ENCODE data around the gene CRYBG2.

The CRYBG2 gene

DNA sequence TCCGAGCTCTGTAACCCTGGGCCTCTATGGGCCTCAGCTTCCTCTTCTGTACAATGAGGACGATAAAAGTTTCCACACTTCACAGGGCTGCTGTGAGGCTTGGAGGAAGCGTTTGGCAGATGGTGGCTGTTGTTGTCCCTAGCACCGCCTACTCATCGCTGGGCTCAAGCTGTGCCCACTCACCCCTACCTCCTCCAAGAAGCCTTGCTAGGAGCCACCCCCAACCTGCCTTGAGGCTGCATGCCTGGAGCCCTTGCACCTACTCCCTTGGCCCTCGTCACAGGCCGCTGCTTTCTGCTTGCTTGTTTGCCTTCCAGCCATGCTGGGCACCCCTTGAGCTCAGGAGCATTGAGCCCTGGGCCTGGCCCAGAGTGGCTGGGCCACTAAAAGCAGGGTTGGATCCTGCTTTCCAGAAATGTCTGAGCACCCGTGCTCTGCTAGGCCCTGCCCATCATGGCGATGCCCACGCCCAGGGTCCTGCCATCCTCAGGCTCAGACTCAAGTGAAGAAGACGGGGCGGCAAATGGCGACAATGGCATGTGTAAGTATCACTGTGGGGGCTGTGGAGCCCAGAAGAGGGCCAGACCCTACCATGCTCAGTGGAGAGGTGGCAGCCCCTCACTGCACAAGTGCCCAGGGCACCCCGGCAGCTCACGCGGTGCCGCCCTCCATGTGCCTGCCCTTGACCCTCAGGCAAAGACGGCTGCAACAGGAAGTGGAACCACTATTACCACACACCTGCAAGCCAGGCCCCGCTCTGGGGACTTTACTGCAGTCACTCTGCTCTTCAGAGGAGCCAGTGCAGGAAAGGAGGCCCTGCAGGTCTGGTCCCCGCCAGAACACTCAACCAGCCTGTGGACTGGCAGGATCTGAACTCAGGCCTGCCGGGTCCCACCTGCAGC is 64.5 kb downstream of the CRYBG2 start:
- no peak for TF ChIP-seq SIN3A (IDR thresholded peaks at IDR 0.05; ENCODE audit: borderline replicate concordance, insufficient read depth, low read length)
- TF ChIP-seq, protein P1, sequence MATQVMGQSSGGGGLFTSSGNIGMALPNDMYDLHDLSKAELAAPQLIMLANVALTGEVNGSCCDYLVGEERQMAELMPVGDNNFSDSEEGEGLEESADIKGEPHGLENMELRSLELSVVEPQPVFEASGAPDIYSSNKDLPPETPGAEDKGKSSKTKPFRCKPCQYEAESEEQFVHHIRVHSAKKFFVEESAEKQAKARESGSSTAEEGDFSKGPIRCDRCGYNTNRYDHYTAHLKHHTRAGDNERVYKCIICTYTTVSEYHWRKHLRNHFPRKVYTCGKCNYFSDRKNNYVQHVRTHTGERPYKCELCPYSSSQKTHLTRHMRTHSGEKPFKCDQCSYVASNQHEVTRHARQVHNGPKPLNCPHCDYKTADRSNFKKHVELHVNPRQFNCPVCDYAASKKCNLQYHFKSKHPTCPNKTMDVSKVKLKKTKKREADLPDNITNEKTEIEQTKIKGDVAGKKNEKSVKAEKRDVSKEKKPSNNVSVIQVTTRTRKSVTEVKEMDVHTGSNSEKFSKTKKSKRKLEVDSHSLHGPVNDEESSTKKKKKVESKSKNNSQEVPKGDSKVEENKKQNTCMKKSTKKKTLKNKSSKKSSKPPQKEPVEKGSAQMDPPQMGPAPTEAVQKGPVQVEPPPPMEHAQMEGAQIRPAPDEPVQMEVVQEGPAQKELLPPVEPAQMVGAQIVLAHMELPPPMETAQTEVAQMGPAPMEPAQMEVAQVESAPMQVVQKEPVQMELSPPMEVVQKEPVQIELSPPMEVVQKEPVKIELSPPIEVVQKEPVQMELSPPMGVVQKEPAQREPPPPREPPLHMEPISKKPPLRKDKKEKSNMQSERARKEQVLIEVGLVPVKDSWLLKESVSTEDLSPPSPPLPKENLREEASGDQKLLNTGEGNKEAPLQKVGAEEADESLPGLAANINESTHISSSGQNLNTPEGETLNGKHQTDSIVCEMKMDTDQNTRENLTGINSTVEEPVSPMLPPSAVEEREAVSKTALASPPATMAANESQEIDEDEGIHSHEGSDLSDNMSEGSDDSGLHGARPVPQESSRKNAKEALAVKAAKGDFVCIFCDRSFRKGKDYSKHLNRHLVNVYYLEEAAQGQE (IDR thresholded peaks at IDR 0.05; ENCODE audit: insufficient read depth in 1 of 2, low read depth in 2 of 2, low read length in 2 of 2) = no peak
- TF ChIP-seq FOXP2 (optimal IDR thresholded peaks at IDR 0.05; ENCODE audit: borderline replicate concordance, extremely low read depth, extremely low read length, insufficient read depth) = no peak
- no peak for TF ChIP-seq TAF1 (IDR thresholded peaks at IDR 0.05; ENCODE audit: borderline replicate concordance, insufficient read depth, low read length)
- TF ChIP-seq POLR2AphosphoS5 (IDR thresholded peaks at IDR 0.05; ENCODE audit: low read depth, low read length) = no peak

- TF ChIP-seq POLR2AphosphoS5 (IDR thresholded peaks at IDR 0.05; ENCODE audit: low read depth, low read length) = no peak
- TF ChIP-seq FOXP2 (optimal IDR thresholded peaks at IDR 0.05; ENCODE audit: borderline replicate concordance, extremely low read depth, extremely low read length, insufficient read depth) = no peak
- TF ChIP-seq, protein P1 (IDR thresholded peaks at IDR 0.05; ENCODE audit: insufficient read depth in 1 of 2, low read depth in 2 of 2, low read length in 2 of 2) = no peak
- no peak for TF ChIP-seq SIN3A (IDR thresholded peaks at IDR 0.05; ENCODE audit: borderline replicate concordance, insufficient read depth, low read length)
- TF ChIP-seq TAF1 (IDR thresholded peaks at IDR 0.05; ENCODE audit: borderline replicate concordance, insufficient read depth, low read length) = no peak
These were observed 65.5 kb downstream of the CRYBG2 start for GRCh38 chr1:26288311-26288941.

DNA sequence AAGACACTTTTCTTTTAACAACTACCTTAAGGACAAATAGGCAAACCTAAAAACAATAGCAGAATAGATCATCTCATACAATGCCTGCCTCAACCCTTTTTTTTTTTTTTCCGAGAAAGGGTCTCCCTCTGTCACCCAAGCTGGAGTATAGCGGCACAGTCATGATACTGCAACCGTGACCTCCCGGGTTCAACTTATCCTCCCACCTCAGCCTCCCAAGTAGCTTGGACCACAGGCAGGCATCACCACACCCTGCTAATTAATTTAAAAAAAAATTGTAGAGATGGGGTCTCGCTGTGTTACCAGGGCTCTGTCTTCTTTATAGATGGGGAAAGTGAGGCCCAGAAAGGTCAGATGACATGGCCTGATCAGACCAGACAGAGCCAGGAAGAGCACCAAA is 66.1 kb downstream of the CRYBG2 start:
- TF ChIP-seq TAF1 (IDR thresholded peaks at IDR 0.05; ENCODE audit: borderline replicate concordance, insufficient read depth, low read length) (no peak), POLR2AphosphoS5 (IDR thresholded peaks at IDR 0.05; ENCODE audit: low read depth, low read length) (no peak), FOXP2 (optimal IDR thresholded peaks at IDR 0.05; ENCODE audit: borderline replicate concordance, extremely low read depth, extremely low read length, insufficient read depth) (no peak), SIN3A (IDR thresholded peaks at IDR 0.05; ENCODE audit: borderline replicate concordance, insufficient read depth, low read length) (no peak)
- TF ChIP-seq, protein P1 (IDR thresholded peaks at IDR 0.05; ENCODE audit: insufficient read depth in 1 of 2, low read depth in 2 of 2, low read length in 2 of 2) = no peak

DNA sequence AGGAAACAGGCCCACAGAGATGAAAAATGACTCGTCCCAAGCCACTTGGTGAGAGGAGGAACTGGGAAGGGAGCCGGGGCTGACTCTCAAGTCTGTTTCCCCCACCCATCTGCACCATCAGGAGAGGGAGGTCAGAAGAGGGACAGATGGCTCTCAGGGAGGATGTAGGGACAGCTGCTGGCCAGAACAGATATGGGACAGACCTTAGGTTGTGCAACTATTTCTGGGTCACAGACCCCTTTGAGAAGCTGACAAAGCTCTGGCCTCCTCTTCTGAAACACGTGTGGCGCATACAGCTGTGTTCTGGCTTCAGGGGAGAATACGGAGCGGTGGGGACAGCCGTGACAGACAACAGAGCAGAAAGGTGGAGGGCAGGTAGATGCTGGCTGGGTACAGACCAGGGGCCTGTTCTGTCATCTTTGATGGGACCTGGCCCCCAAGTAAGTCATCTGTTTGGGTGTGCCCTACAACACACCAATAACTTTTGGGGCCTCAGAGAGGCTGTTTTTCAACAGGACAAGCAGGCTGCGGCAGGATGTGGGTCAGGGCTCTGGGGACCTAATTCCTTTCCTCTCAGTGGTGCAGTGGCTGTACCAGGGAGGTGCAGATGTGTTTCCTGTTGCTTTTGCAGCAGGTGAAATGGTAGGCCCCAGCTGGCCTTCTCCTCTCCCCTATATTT is 66.8 kb downstream of the CRYBG2 start:
- TF ChIP-seq FOXP2 (optimal IDR thresholded peaks at IDR 0.05; ENCODE audit: borderline replicate concordance, extremely low read depth, extremely low read length, insufficient read depth) = no peak
- no peak for TF ChIP-seq SIN3A (IDR thresholded peaks at IDR 0.05; ENCODE audit: borderline replicate concordance, insufficient read depth, low read length)
- TF ChIP-seq TAF1 (IDR thresholded peaks at IDR 0.05; ENCODE audit: borderline replicate concordance, insufficient read depth, low read length) = no peak
- no peak for TF ChIP-seq POLR2AphosphoS5 (IDR thresholded peaks at IDR 0.05; ENCODE audit: low read depth, low read length)
- TF ChIP-seq, protein P1 (IDR thresholded peaks at IDR 0.05; ENCODE audit: insufficient read depth in 1 of 2, low read depth in 2 of 2, low read length in 2 of 2) = no peak
